Cerebellar cortex (tissue), 1 donor: Measurements from ENCODE around the gene DNAH2.

Source experiments
- DNase-seq: peaks from one replicate; pipeline ENCODE4 v3.0.0-alpha.2; 2015; ENCODE audit warnings: low spot score

DNAH2 gene, protein sequence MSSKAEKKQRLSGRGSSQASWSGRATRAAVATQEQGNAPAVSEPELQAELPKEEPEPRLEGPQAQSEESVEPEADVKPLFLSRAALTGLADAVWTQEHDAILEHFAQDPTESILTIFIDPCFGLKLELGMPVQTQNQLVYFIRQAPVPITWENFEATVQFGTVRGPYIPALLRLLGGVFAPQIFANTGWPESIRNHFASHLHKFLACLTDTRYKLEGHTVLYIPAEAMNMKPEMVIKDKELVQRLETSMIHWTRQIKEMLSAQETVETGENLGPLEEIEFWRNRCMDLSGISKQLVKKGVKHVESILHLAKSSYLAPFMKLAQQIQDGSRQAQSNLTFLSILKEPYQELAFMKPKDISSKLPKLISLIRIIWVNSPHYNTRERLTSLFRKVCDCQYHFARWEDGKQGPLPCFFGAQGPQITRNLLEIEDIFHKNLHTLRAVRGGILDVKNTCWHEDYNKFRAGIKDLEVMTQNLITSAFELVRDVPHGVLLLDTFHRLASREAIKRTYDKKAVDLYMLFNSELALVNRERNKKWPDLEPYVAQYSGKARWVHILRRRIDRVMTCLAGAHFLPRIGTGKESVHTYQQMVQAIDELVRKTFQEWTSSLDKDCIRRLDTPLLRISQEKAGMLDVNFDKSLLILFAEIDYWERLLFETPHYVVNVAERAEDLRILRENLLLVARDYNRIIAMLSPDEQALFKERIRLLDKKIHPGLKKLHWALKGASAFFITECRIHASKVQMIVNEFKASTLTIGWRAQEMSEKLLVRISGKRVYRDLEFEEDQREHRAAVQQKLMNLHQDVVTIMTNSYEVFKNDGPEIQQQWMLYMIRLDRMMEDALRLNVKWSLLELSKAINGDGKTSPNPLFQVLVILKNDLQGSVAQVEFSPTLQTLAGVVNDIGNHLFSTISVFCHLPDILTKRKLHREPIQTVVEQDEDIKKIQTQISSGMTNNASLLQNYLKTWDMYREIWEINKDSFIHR (N-terminal part only)

DNA sequence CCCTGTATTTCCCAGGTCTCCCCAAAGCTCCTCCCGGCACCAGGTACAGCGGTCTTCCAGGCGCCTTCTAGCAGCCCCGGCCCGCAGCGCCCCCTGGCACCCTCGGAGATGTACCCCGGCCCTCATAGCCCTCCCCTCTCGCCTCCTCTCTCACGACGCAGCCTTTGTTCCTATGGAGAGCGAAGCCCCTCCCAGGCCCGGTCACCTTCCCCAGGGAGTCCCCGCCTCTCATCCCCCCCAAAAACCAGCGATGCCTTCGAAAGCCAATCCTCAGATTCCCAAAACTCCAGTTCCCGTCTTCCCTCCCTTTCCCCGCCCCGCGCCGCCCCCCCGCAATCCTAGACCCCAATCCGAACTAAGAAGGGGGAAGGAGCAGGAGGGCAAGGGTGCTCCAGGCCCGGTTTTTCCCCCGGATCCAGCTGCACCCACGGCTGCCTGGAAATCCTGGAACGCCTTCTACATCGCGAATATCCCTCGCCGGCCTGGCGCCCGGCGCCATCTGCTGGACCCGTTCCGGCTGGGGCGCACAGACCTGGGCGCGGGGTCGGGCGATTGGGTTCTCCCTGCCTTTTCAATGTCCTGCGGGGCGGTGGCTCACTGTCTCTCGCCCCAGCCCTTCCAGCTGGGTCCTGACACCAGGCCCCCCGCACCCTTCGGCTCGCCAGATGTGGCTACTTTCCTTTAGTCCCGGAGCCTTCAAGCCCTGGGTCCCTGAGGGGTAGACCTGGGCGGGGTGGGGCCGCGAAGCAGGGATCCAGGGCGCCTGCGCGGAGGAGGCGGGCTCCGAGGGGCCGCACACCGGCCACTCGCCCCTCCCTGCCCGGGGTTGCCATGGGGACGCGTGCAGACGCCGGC lies at the start of gene DNAH2:
Gene DNAH2, plus strand, starts transcription at position 844 of the 855 bp plus-strand sequence. CDS start 1,991 bp downstream, outside the sequence.
- peak; percentile 88 for DNase-seq

DNA sequence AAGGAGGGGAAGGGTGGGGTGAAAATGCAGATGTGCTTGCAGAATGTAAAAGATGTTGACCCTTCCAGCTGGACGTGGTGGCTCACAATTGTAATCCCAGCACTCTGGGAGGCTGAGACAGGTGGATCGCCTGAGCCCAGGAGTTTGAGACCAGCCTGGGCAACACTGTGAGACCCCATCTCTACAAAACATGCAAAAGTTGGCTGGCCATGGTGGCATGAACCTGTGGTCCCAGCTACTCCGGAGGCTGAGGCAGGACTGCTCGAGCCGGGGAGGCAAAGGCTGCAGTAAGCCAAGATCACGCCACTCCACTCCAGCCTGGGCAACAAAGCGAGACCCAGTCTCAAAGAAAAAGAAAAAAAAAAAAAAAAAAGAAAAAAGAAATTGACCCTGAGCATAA lies 49.1 kb upstream of the DNAH2 start:
- DNase-seq, result no peak

GRCh38 chr17:7673239-7673638 lies 44.3 kb upstream of the DNAH2 start:
- peak; percentile 38 for DNase-seq

- no peak for DNase-seq
Observed at GRCh38 chr17:7674934-7675333, 42.6 kb upstream of the DNAH2 start.

- no peak for DNase-seq
Observed at GRCh38 chr17:7676533-7676932, 41.0 kb upstream of the DNAH2 start.

DNA sequence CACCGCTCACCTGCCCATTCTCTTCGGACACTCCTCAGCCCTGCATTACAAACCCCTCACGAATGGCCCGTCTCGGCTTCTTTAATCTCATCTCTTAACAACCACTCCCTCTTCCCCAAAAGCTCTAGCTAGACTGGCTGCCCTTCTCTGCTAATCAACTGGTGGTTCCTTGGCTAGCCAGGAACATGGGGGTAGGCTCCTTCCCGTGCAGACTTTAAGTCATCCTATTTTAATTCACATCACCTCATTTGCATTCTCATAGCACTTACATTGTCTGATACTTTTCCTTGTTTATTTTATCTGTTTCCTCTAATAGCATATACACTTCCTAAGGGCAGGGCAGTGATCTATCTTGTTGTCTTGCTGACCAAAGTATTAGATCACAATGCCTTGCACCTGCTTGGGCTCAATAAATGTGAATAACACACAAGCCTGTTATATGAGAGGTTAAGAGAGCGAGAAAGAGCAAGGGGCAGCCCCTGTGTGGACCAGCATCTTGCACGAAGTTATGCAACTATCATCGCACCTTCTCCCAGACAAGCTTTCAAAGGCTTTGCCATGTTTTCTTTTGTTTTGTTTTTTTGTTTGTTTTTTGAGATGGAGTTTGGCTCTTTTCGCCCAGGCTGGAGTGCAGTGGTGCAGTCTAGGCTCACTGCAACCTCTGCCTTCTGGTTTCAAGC lies 40.0 kb upstream of the DNAH2 start:
- no peak for DNase-seq

- DNase-seq, result no peak
Observed at GRCh38 chr17:7684851-7685532, 32.6 kb upstream of the DNAH2 start.

DNA sequence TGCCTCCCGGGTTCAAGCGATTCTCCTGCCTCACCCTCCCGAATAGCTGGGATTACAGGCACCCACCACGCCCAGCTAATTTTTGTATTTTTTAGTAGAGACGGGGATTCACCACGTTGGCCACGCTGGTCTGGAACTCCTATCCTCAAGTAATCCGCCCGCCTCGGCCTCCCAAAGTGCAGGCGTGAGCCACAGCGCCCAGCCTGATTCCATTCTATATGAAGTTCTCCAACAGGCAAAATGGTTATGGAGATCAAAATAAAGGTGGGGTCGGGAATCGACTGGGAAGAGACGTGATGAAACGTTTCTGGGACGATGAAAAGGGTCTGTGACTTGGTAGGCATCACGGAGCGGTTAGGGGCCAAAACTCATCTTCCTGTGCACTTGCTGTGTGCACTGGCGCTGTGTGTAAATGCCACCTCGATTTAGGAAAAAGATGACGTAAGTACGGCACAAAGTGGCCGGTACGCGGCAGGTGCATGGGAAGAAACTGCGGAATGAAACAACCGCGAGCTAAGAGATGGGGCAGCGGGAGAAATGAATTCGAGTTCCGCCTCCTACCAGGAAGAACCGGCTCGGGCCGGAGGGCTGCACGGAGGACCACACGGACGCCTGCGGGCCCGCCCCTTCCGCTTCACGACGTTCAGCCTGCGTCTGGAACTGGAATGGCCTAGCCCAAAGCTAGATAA lies 31.9 kb upstream of the DNAH2 start:
- DNase-seq, result peak; percentile 95

- DNase-seq, result peak; percentile 88
Observed at GRCh38 chr17:7686222-7687071, 31.1 kb upstream of the DNAH2 start.

DNA sequence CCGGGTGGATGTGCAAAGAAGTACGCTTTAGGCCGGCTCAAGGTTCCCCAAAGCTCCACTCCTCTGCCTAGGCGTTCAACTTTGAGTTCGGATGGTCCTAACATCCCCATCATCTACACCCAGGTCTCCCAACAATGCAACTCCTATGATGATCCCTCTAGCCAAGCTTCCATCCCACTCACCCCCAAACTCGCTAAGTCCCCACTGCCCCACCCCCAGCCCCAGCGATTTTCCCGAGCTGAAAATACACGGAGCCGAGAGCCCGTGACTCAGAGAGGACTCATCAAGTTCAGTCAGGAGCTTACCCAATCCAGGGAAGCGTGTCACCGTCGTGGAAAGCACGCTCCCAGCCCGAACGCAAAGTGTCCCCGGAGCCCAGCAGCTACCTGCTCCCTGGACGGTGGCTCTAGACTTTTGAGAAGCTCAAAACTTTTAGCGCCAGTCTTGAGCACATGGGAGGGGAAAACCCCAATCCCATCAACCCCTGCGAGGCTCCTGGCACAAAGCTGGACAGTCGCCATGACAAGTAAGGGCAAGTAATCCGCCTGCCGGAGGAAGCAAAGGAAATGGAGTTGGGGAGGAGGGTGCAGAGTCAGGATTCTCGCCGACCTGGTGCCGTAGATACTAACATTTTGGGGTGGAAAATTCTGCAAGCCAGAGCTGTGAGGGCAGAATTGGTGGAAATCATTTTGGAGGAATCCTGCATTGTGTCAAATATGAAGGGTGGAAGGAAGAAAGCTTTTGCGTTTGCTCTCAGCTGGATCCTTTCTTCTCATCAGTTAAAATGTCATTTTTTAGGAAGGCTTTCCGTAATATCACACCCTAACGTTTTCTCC lies 30.3 kb upstream of the DNAH2 start, which contains the start of gene TP53:
Gene TP53, minus strand, starts transcription at position 419 of the 836 bp plus-strand sequence. CDS start 10,896 bp downstream, outside the sequence.
- peak; percentile 97 for DNase-seq

- peak; percentile 99 for DNase-seq
Observed at GRCh38 chr17:7687908-7688807, 29.4 kb upstream of the DNAH2 start, which contains the start of gene WRAP53. Gene WRAP53 (plus strand): TSS chr17:7688477. CDS start chr17:7688649, 172 bp downstream.

DNA sequence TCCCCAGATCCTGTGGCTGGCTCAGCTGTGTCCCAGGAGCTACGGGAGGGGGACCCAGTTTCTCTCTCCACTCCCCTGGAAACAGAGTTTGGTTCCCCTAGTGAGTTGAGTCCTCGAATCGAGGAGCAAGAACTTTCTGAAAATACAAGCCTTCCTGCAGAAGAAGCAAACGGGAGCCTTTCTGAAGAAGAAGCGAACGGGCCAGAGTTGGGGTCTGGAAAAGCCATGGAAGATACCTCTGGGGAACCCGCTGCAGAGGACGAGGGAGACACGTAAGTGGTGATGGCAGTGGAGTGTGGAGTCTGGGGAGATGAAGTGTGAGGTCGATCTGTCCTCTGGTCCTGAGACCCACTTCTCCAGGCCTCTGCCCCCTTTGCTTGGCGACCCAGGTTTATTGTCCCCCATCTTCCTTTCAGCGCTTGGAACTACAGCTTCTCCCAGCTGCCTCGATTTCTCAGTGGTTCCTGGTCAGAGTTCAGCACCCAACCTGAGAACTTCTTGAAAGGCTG lies 28.7 kb upstream of the DNAH2 start:
- DNase-seq, result no peak

GRCh38 chr17:7695586-7695985 lies 22.0 kb upstream of the DNAH2 start:
- DNase-seq, result no peak

- no peak for DNase-seq
Observed at GRCh38 chr17:7697828-7698588, 19.5 kb upstream of the DNAH2 start.

GRCh38 chr17:7700510-7700909 lies 17.0 kb upstream of the DNAH2 start:
- DNase-seq, result no peak

DNA sequence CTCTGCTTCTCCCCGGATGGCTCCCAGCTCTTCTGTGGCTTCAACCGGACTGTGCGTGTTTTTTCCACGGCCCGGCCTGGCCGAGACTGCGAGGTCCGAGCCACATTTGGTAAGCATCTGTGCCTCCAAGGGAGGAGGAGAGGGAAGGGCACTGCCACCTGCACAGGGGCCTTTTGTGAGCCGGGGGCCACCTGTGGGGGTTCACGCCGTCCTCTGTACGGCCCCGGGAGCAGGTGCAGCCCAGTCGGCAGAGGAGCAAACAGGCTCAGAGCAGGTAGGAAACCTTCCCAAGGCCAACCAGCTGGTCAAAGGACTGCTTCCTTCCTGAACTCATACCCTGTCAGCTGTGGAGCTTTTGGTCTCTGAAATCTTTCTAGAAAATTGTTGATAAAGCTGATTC lies 15.9 kb upstream of the DNAH2 start:
- no peak for DNase-seq
